ENCODE measurements around the gene MRPL44.

MRPL44 gene

DNA sequence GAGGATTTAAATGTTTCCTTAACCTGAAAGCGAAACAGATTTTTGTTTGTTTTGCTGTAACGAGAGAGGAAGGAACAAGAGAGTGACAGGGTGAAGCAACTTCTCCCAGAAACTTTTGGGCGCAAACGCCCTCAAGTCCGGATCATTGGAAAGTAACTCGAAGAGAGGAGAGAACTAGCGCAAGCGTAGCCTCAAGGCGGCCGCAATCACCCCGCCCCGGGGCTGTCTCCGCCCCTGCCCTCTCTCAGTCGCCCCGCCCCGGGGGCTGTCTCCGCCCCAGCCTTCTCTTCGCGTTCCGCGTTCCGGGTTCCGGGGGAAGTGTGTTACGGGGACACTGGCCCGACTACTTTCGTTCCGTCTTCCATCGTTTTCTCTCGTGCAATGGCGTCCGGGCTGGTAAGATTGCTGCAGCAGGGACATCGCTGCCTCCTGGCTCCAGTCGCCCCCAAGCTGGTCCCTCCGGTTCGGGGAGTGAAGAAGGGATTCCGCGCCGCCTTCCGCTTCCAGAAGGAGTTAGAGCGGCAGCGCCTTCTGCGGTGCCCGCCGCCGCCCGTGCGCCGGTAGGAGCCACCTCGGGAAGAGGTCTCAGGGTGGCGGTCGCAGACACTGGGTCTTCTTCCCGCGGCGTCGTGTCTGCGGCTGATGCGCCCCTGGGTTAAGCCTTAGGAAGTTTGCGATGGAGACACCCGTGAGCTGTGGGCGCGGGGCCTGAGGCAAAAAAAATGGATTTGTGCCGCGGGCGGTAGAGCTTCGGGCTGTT lies at the start of gene MRPL44:
MRPL44 (plus strand) TSS at position 372 of the 760 bp plus-strand sequence; CDS start at position 382, 10 bp downstream.
- DNase-seq (ENCODE audit: low read depth in 2 of 2), result peak; percentile 95 to 99

DNA sequence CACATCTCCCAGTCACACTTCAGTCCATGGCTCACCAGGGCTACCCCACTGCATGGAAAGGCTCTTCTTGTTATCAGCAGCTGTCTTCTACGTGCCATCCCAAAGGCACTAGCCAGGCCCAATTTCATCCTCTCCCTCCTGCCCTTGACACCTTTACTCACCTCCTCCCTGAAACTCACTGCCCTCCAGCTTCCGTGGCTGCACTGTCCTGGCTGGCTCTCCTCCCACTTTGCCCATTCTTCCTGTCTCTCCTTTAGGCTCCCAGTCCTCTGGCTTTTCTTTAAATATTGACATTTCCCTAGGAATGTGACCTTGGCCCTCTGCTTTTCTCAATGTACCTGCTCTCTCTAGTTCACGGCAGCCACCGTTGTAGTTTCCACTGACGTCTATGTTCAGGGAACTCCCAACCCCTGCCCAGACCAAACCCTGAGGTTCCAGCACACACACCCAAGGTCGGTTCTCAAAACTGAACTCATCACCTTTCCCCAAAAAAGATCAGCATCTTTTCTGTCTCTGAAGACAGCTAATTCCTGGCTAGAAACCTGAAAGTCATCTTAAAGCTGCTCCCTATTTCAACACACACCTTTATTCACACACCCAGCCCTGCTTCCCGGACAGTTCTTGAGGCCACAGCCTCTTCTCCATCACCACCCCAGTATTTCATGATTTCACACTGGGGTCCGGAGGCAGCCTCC lies 48.8 kb upstream of the MRPL44 start:
- no peak for DNase-seq (ENCODE audit: low read depth in 2 of 2)

DNA sequence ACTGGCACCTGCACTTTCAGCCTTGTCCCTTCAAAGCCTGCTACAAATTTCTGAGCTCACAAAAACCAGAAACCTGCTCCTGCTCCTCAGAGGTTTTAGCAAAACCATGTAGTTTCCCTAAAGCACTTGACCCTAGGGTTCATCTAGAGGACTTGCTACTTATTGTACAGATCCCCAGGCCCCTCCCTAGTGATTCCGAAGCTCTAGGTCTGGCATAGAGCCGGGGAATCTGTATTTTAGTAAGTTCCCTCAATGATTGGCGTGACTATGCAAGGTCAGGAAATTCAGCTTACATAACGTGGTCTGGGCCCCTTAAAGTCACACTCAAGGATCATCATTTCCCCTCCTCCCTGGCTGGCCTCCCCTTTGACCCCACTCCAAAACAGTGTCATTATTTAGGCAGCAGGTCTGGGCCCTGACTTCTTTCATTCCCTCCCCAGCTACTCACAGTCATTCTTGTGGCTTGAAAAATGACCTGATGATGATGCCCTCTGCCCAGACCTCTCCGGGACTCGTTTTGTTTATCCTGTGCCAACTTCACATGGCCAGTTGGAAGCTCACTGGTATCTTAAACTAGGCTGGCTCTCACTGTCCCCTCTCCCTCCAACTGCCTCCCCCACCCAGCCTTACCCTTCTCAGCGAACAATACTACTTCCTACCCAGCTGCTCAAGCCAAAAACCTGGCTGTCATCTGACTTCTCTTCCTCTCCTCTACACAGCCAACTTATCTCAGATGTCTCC lies 48.1 kb upstream of the MRPL44 start:
- no peak for DNase-seq (ENCODE audit: low read depth in 2 of 2)

DNA sequence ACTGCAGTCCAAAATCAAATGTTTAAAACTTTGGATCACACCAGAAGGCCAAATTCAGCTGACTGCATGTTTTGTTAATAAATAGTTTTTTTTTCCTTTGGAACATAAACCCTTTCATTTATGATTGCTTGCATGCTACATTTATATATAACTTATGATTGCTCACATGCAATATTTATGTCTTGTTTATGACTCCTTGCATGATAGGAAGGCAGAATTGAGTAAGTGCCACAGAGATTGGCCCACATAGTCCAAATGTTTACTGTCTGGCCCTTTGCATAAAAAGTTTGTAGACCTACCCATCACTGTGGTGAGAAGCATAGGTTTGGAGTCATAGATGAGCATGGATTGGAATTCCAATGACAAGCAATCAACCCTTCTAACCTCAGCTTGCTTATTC lies 42.9 kb upstream of the MRPL44 start:
- no peak for DNase-seq (ENCODE audit: low read depth in 2 of 2)

DNA sequence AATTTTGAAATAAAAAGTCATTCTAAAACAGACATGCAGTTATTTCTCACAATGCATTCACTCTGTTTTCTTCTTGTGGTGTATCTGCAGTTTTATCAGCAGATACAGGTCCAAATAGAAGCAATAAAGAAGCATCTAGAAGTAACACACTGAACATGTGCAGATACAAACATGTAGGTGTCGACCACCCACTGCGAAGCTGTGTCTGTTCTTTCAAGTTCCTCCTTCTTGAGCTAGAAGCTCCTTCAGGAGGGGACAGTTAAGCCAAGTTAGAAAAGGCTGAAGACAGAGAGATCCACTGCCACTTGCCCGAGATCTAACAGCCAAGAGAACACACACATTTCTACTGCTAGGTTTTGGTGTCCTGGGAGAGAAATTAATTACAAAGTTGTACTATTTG lies 42.2 kb upstream of the MRPL44 start:
- DNase-seq (ENCODE audit: low read depth in 2 of 2), result no peak

DNA sequence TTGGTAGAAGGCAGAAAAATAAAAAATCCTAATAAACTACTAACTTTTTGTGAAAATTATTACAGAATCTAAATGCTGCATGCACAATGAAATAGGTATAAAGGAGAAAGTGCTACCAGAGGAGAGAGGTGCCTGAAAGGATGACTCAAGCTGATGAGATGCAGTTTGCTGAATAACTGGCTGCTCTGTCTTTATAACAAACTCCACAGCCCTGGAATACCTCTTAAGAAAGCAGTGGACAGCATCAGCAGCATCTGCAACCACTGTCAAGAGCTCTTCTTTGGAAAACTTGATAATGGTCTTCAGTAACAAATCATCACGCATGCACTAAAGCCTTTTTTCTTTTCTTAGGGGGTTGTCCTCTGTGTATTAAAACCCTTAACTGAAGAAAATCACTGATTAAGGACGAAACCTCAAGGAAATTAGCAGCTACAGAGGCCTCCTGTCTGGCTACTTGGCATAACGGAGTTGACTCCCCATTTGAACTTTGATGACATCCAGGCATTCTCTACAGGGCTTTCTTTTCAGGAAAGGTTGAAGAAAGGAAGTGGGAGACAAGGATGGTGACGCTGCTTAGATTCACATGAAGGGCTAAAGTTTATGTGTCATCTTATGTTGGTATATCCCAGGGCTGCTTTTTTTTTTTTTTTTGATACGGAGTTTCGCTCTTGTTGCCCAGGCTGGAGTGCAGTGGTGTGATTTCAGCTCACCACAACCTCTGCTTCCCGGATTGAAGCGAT lies 40.9 kb upstream of the MRPL44 start:
- DNase-seq (ENCODE audit: low read depth in 2 of 2), result no peak

DNA sequence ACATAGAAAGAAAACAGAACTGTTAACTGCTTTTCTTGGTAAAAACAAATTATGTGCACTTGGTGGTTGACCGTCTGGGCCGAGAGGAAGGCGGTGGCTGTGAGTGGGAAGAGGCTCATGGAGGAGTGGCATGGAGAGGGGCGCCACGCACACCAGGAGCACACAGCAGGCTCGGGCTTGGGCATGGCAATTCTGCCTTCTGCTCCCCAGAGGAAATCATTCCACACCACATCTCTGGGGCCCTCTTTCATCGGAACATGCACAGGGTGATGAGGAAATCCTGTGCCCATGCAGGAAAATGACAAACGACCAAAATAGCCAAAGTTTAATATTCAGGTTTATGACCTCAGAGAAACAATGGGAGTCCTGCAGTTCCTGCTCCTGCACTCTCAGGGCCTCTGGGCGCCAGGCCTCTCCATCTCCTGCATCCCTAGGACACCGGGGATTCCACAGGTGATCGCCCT lies 38.6 kb upstream of the MRPL44 start:
- no peak for DNase-seq (ENCODE audit: low read depth in 2 of 2)

DNA sequence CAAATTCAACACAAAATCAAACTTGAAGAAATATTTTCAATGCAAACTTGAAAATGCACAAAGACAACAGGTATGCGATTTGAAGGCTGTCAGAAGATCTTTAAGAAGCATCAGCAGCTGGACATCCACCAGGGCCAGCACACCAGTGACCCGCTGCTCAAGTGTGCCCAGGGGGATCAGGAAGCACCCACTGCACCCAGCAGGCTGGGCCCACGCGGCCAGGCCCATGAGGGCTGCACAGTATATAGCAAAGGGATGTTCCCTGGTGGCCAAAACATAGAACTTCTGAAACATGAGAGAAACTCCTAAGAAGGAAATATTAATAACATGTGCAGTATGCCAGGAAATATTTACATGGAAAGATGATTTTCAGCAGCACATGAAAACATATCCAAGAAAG lies 37.2 kb upstream of the MRPL44 start:
- DNase-seq (ENCODE audit: low read depth in 2 of 2), result no peak

DNA sequence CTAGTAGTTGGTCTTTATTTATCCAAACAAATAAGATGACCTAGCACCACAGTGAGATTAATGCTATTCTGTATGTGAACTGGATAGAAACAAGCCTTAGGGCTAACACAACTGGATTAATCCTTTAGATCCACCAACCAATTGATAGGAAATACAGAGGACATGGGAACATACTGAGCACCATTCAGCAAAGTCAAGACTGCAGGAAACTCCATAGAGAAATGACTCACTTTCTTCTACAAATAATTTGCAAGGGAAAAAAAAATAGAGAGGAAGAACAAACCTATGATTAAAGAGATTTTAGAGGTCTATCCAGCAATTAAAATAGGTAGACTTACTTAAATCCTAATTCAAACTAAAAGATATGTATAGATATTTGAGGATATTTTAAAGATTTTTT lies 36.1 kb upstream of the MRPL44 start:
- DNase-seq (ENCODE audit: low read depth in 2 of 2), result no peak

DNA sequence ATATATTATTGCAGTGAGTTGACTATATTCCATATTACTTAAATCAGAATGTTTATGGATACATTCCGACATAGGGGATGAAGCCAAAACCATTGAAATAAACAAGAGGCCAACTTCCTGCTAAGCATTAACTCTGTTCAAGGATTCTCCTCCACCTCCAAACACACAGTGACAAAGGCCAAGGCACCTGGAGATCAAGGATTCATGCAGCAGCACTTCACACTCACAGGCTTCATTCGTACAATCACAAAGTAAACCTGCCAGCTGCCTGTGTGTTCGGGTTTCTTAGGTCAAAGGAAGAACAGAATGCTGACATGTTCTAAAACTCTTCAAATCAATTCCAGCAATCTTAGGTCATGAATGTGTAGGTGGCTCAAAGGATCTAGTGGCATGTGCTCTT lies 35.0 kb upstream of the MRPL44 start:
- DNase-seq (ENCODE audit: low read depth in 2 of 2), result no peak

DNA sequence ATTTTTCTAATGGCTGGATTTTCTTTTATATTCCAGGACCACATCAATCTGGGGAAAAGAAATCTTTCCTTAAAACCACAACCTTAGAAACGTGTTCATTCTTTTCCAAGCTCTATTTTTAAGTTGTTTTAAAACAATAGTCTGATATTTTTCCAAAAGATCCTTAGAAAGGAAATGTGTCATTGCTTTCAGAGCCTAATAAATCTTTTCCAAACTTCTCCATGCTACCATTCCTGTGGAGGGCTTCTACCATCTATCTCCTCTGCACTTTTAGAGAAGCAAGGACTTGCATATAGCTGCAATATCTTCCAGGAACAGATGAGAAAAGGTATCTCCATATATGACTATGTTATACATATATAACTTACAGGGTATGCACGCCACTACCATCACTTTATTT lies 33.3 kb upstream of the MRPL44 start:
- DNase-seq (ENCODE audit: low read depth in 2 of 2), result no peak

DNA sequence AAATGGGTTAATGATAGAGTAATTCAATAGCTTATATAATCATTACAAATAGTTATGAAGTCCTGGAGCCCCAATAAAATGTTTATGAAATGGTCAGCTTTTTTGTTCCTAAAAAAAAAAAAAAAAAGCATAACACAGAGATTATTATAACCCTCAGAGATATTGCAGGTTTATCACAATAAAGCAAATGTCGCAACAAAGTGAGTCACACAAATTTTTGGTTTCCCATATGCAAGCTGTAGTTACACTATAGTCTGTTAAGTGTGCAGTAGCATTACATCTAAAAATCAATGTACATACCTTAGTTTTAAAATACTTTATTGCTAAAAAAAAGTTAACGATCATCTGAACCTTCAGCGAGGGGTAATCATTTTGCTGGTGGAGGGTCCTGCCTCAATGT lies 32.2 kb upstream of the MRPL44 start:
- DNase-seq (ENCODE audit: low read depth in 2 of 2), result no peak

DNA sequence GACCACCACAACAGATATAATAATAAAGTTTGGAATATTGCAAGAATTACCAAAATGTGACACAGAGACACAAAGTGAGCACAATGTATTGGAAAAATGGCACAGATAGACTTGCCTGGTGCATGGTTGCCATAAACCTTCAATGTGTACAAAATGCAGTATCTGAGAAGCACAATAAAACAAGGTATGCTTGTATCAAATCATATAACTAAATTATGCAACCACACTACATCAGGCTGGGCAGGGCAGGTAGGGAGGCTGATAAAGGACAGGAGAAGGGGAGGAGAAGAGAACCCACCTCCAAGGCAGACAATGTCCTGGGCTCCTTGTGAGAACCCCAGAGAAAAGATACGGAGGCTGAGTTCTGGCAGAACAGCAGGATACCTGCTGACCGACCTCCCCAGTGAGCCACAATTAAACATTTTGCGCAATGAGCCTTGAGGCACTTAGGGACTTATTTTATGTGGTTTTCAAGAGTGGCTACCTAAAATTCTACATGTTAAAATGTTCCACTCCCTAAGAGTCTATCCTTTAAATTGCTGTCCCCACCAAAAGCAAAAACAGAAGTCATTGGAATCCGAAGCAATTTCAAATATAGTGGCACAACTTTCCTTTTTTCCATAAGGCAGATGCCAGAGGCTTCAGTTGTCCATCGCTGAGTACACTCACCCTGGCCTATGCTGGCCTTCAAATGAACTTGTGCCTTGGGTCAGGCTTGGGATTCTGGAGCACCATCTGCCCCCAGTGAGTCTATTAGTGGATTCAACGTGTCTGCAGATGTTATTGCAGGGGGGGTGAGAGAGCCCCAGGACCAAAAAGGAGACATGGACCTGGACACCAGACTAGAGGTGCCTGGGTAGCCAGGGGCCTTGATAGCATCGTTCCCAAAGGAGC lies 28.9 kb upstream of the MRPL44 start:
- no peak for DNase-seq (ENCODE audit: low read depth in 2 of 2)

DNA sequence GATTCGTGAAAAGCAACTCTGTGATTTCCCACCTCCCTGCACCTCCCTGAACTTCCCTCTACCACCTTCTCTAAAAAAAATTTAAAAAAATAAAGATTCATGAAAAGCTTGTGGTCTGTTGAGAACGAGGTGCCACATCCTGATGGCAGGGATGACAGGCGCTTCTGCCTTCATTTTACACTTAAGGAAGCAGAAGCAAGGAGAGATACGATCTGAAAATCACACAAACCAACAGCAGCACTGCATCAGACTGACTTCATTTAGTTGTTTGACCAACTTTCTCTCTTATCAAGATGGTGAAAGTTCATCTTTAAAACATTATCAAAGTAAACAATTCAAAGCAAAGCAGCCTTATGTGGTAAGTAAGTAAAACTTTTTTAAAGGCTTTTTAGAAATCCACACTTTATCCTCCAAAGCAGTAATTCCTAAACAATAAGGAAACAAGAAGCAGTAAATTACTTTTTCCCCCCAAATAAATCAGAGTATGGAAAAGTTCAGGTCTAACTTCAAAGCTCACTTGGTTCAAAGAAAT lies 27.6 kb upstream of the MRPL44 start:
- DNase-seq (ENCODE audit: low read depth in 2 of 2), result no peak

DNA sequence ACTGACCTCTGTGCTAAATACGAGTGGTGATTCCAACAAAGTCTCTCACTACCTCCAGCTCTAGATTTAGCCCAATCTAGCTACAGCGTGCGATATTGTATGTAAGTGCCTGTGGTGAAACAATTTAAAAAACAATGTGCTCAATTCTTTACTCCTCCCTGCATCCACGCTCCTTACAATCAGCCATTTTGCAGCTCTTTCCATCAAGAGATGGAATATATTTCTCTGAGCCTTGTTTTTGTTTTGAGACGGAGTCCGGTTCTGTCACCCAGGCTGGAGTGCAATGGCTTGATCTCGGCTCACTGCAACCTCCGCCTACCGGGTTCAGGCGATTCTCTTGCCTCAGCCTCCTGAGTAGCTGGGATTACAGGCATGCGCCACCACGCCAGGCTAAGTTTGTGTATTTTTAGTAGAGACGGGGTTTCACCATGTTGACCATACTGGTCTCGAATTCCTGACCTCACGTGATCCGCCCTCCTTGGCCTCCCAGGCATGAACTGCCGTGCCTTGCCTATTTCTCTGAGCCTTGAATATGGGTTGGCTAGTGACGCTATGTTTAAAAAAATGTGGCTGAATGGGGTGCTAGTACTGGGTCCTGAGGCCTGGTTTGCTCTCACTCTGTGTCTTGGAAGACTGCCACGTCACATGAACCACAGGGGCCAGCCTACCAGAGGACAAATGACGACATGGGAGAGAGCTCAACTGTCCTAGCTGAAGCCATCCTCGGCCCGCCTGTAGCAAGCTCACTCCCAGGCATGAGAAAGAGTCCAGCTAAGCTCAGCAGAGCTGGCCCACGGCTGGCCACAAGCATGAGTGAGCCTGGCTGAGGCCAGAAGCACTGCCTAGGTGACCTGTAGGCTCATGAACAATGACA lies 26.9 kb upstream of the MRPL44 start:
- no peak for DNase-seq (ENCODE audit: low read depth in 2 of 2)

DNA sequence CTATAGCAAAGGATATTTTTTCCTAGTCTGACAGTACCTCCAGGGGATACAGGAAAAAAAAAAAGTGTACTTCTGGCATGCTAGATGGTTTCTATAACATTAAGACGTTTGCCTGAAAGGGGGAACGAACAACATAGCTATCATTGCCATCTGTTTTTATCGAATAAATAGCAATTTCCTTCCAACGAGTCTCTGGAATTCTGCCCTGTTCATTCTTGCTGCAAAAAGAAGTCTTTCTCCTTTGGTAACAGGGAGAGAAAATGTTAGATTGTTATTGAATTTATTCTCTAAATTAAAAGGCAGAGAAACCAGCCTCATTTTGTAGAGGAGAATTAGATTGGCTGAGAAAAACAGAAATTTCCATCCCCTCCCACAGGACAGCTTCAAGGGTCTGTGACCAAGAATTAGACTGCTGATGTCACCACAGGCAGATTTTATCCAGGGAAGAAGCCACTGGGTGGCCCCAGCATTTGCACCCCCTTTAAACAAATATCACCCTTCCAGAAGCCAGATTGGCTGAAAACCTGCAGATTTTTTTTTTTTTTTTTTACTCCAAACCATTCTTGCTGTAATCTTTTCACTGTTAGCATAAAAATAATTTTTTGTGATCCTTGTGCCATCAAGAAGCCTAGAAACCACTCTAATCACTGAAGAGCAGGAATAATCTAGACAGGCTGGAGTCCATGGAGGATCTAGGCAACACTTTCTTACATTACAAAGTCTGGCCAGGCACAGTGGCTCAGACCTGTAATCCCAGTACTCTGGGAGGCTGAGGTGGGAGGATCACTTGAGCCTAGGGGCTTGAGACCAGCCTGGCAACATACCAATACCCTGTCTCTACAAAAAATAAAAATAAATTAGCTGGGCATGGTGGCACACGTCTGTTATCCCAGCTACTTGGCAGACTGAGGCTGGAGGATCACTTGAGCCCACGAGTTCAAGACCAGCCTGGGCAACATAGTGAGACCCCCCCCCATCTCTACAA lies 24.2 kb upstream of the MRPL44 start:
- DNase-seq (ENCODE audit: low read depth in 2 of 2), result no peak

DNA sequence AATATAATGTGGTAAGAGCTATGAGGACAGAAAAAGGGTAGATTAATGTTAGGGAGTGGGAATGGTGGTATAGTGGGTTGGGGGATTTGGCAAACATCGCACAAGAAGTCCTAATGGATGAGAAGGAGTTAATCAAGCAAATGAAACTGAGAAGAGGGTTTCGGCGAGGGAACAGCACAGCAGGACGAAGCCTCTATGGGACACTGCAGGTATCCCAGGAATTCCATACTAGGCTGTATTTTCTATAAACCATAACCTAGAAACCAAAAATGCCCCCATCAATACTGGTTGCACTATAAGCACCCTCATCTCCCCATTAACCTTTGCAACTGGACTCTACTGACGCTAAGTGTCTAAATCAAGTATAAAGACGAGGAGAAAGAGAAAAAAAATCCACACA lies 22.4 kb upstream of the MRPL44 start:
- DNase-seq (ENCODE audit: low read depth in 2 of 2), result no peak

DNA sequence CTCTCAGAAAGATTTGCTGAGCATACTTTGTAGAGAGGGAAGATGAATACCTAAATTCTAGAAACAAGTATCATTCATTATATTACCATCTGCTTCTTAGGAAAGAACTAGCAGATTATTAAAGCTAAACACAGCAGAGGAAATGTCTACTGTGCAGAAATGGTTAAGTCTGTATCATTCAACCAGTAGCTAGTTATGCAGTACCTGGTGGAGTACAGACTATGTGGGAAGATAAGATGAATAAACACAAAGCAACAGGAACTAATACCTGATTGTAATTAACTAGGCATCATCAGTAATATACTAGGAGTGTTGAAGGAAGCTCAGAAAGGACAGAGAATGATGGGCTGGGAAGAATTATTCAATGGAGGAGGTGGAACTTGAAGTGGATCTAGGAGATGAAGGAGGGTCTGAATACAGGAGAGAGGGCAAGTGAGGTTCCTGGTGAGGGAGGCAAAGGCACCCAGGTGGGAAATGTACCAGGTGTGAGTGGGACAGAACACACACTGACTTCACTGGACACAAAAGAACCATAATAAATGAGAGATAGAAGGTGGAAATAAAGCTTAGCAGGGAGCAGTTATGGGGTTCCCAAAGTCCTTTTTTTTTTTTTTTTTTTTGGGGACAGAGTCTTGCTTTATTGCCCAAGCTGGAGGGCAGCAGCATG lies 21.7 kb upstream of the MRPL44 start:
- no peak for DNase-seq (ENCODE audit: low read depth in 2 of 2)

Data from stimulated activated CD4-positive, alpha-beta T cell treated with anti-CD3 and anti-CD28 coated beads, Interleukin-4, amount 100 ng/mL, for 48 hours (primary cell).